ENCODE results near the gene ATPAF2. TPM values are rescaled to one million over a fixed set of nuclear protein-coding genes. Genes with fewer than 3 reads are reported as not detected.

The ATPAF2 gene
- total and polyA plus RNA-seq, 10 of the 15 experiments (the other 5 are each of a cell fraction or from before 2014, with no cell fraction given), result 6.5 to 33.0 (median 26.5) TPM

GRCh38 chr17:18074566-18075272, 35.8 kb upstream of the ATPAF2 start (continued):
- no peak for TF ChIP-seq ZNF592 (IDR thresholded peaks at IDR 0.05)
- no peak for TF ChIP-seq RCOR1 (conservative IDR thresholded peaks at IDR 0.05; ENCODE audit: low read depth, low read length)
- no peak for TF ChIP-seq PRDM15 (CRISPR knock-in tag; IDR thresholded peaks at IDR 0.05)
- TF ChIP-seq LARP7 (IDR thresholded peaks at IDR 0.05), result no peak
- no peak for TF ChIP-seq IKZF1 (conservative IDR thresholded peaks at IDR 0.05)
- no peak for TF ChIP-seq SPI1 (IDR thresholded peaks at IDR 0.05; ENCODE audit: borderline replicate concordance, insufficient read depth, low read depth, low read length)
